PC-3 (cell line): ENCODE data around the gene FAF2. TPM values are rescaled to one million over a fixed set of nuclear protein-coding genes. Genes with fewer than 3 reads are reported as not detected.
A peak's percentile ranks its signal among the peaks of the same experiment; 100 is the strongest.

Experiments
- ATAC-seq: fragments of 200-7000 bp; cut with Tn5 transposase; 2 replicates; pipeline ENCODE4 v1.9.1; 2020; ENCODE audit warnings: mild to moderate bottlenecking, moderate library complexity
- BruUV-seq: library from RNA; stranded (reverse); fragments of 400-500 nt; replicated peaks from 2 replicates; lab custom pipeline; 2021; lab: Mats Ljungman, UMichigan
- CTCF ChIA-PET: fragments of 300-600 bp; sonication (Branson Sonifier 250); formaldehyde crosslinking; loops from one replicate; lab custom pipeline; 2022; ENCODE audit warnings: antibody characterized with exemption; lab: Charles Lee
- POLR2A ChIA-PET: fragments of 300-600 bp; sonication (Branson Sonifier 250); formaldehyde crosslinking; loops from one replicate; lab custom pipeline; 2022; ENCODE audit warnings: antibody characterized with exemption; ENCODE audit not compliant: unreplicated experiment; lab: Charles Lee
- DNase-seq: peaks from one replicate; pipeline ENCODE4 v3.0.0-alpha.2; 2015
- H2AFZ ChIP-seq: fragments of 300-600 bp; sonication (generic); 2 replicates; pipeline ENCODE4 v1.6.0; 2016; ENCODE audit warnings: antibody characterized with exemption, low read length
- H3F3A ChIP-seq: fragments of 300-600 bp; sonication (generic); one replicate; pipeline ENCODE4 v1.6.0; 2017; ENCODE audit warnings: antibody characterized with exemption, low read length, control low read depth, mild to moderate bottlenecking; ENCODE audit not compliant: unreplicated experiment
- H3K27ac ChIP-seq: fragments of 300-600 bp; sonication (generic); 2 replicates; pipeline ENCODE4 v1.5.1; 2016; ENCODE audit warnings: mild to moderate bottlenecking, low read length
- H3K27me3 ChIP-seq: fragments of 300-600 bp; sonication (generic); 2 replicates; pipeline ENCODE4 v1.6.1; 2016; ENCODE audit warnings: low read length, mixed read lengths
- H3K36me3 ChIP-seq: fragments of 300-600 bp; sonication (generic); 2 replicates; pipeline ENCODE4 v1.6.1; 2016; ENCODE audit warnings: low read depth, mixed run types, low read length, mixed read lengths
- H3K4me1 ChIP-seq: fragments of 300-600 bp; sonication (generic); 2 replicates; pipeline ENCODE4 v1.5.1; 2016; ENCODE audit warnings: low read length; ENCODE audit not compliant: insufficient read depth
- H3K4me2 ChIP-seq: fragments of 300-600 bp; sonication (generic); 2 replicates; pipeline ENCODE4 v1.6.0; 2016; ENCODE audit warnings: low read length
- H3K4me3 ChIP-seq: fragments of 300-600 bp; sonication (generic); 2 replicates; pipeline ENCODE4 v1.5.1; 2016; ENCODE audit warnings: mild to moderate bottlenecking, low read length, mixed read lengths
- H3K79me2 ChIP-seq: fragments of 300-600 bp; sonication (generic); 2 replicates; pipeline ENCODE4 v1.6.1; 2017; ENCODE audit warnings: low read length, mixed read lengths
- H3K9ac ChIP-seq: fragments of 300-600 bp; sonication (generic); 2 replicates; pipeline ENCODE4 v1.6.0; 2016; ENCODE audit warnings: mild to moderate bottlenecking, low read length
- H3K9me2 ChIP-seq: fragments of 300-600 bp; sonication (generic); replicated peaks from 2 replicates; pipeline ENCODE4 v1.6.1; 2016; ENCODE audit warnings: mixed run types, low read length, mixed read lengths
- H3K9me3 ChIP-seq: fragments of 300-600 bp; sonication (generic); 2 replicates; pipeline ENCODE4 v1.6.1; 2016; ENCODE audit warnings: low read length, mixed read lengths
- H4K20me1 ChIP-seq: fragments of 300-600 bp; sonication (generic); 2 replicates; pipeline ENCODE4 v1.6.1; 2016; ENCODE audit warnings: low read length, mixed read lengths
- EZH2 ChIP-seq: fragments of 300-600 bp; sonication (generic); IDR thresholded peaks from one replicate; pipeline ENCODE4 v1.6.1; 2017; ENCODE audit warnings: antibody characterized with exemption, mild to moderate bottlenecking, low read length; ENCODE audit not compliant: unreplicated experiment
- EZH2phosphoT487 ChIP-seq: fragments of 300-600 bp; sonication (generic); IDR thresholded peaks from 2 replicates; pipeline ENCODE4 v1.6.1; 2018; ENCODE audit warnings: mild to moderate bottlenecking, antibody characterized with exemption, low read length, borderline replicate concordance
- intact Hi-C: fragments of 100-400 bp; cut with micrococcal nuclease; formaldehyde crosslinking; loops from 2 replicates; pipeline ENCODE4 v1.9.0; 2023
- total RNA-seq: library from RNA; depleted of rRNA; stranded (reverse); fragments of >200 nt; gene quantifications from 2 replicates; pipeline ENCODE4 v1.2.3, GENCODE V29; 2014
- TF ChIP-seq, protein P1 (sequence below): fragments of 300-600 bp; sonication (generic); conservative IDR thresholded peaks from 2 replicates; pipeline ENCODE4 v1.5.1; 2017; ENCODE audit warnings: antibody characterized with exemption, low read depth, mild to moderate bottlenecking, low read length

FAF2 gene
- total RNA-seq, 1 experiment from 2014 or later = 51.4 TPM

DNA sequence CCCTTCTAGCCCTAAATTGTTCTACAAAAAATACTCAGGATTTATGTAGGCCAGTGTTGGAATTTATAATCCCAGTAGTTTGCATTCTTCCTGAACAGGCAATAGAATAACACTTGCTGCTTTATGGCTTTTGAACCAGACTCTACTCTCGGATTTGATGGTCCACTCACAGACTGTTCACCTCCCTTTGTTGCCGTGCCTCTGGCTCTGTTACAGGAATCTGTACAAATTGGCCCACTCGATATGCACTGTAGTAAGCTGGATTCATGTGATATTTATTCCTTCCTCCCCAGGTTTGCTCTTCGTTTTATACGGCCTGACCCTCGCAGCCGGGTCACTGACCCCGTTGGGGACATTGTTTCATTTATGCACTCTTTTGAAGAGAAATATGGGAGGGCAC is 43.7 kb downstream of the FAF2 start:
- Histone ChIP-seq H3K9me3 (no peaks in the 10 kb centered on the region), H3K36me3 (peaks cover 57% of the 10 kb centered on the region), H3K4me1 (peaks cover 50% of the 10 kb centered on the region), H3F3A (peaks cover 21% of the 10 kb centered on the region), H3K4me3 (no peak overlapping the region), H2AFZ (no peak overlapping the region), H3K79me2 (peaks cover 21% of the 10 kb centered on the region), H3K27ac (peak overlapping the region; percentile 65), H3K27me3 (no peaks in the 10 kb centered on the region), H4K20me1 (peaks cover 13% of the 10 kb centered on the region; the same call in 1 of the 2 replicates), H3K4me2 (peak overlapping the region; percentile 49), H3K9ac (no peak overlapping the region), H3K9me2 (no peaks in the 10 kb centered on the region)
- DNase-seq = no peak
- TF ChIP-seq, protein P1, sequence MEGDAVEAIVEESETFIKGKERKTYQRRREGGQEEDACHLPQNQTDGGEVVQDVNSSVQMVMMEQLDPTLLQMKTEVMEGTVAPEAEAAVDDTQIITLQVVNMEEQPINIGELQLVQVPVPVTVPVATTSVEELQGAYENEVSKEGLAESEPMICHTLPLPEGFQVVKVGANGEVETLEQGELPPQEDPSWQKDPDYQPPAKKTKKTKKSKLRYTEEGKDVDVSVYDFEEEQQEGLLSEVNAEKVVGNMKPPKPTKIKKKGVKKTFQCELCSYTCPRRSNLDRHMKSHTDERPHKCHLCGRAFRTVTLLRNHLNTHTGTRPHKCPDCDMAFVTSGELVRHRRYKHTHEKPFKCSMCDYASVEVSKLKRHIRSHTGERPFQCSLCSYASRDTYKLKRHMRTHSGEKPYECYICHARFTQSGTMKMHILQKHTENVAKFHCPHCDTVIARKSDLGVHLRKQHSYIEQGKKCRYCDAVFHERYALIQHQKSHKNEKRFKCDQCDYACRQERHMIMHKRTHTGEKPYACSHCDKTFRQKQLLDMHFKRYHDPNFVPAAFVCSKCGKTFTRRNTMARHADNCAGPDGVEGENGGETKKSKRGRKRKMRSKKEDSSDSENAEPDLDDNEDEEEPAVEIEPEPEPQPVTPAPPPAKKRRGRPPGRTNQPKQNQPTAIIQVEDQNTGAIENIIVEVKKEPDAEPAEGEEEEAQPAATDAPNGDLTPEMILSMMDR = no peak
- TF ChIP-seq EZH2 (no peak), EZH2phosphoT487 (no peak)
- intact Hi-C loops = loop anchor here (1.0 to 2.0 kb wide), 4 partner anchors 19 to 76 kb away; partner anchors contain the start of genes CLTB, FAF2 and RNF44
- CTCF ChIA-PET = no interaction called here
- no peak for ATAC-seq
- POLR2A ChIA-PET = no interaction called here
- BruUV-seq = no TSS peak

DNA sequence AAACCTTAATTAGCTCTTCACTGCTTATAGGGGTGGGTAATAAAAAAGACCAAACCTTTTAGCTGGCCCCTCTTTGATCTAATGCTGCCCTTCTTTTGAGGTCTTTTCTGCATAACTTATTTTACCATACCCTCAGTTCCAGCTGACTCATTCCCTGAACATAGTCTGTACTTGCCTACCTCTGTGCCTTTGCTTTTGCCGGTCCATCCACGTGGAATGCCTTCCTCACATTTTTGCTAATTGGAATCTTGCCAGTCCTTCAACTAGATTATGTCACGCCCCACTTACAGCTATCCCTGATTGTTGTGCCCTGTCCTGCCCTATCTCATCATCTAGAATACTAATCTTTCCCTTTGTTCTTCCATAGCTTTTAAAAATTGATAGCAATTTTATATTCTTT is 44.2 kb downstream of the FAF2 start:
- H3K9me2 ChIP-seq = no peaks in the 10 kb centered on the region
- DNase-seq (peak; percentile 24), ATAC-seq (no peak)
- H3K9ac ChIP-seq = no peak overlapping the region
- no TSS peak for BruUV-seq
- no peaks in the 10 kb centered on the region for H3K27me3 ChIP-seq
- peaks cover 25% of the 10 kb centered on the region for H3F3A ChIP-seq
- H3K36me3 ChIP-seq = peaks cover 57% of the 10 kb centered on the region
- no peak overlapping the region for H3K27ac ChIP-seq
- peaks cover 13% of the 10 kb centered on the region; the same call in 1 of the 2 replicates for H4K20me1 ChIP-seq
- TF ChIP-seq EZH2phosphoT487 (no peak), EZH2 (no peak)
- TF ChIP-seq, protein P1 = no peak
- no peak overlapping the region for H2AFZ ChIP-seq
- POLR2A ChIA-PET = no interaction called here
- no peaks in the 10 kb centered on the region for H3K9me3 ChIP-seq
- no peak overlapping the region for H3K4me3 ChIP-seq
- H3K79me2 ChIP-seq = peaks cover 16% of the 10 kb centered on the region
- peaks cover 55% of the 10 kb centered on the region for H3K4me1 ChIP-seq
- intact Hi-C loops = no loop called here
- CTCF ChIA-PET = no interaction called here
- H3K4me2 ChIP-seq = 0 out of 2 replicates have a peak overlapping the region, but pooled peaks have one; percentile 49

DNA sequence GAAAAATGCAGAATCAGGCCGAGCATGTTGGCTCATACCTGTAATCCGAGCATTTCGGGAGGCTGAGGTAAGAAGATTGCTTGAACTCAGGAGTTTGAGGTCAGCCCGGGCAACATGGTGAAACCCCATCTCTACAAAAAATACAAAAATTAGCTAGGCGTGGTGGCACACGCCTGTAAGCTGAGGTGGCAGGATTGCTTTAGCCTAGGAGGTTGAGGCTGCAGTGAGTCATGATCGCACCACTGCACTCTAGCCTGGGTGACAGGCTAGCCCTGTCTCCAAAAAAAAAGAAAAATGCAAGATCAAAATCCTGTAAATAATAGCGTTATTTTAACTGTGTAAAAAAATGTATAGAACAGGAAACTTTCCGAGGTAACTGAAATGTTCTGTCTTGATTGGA is 49.7 kb downstream of the FAF2 start:
- Histone ChIP-seq H3F3A (peaks cover 7% of the 10 kb centered on the region), H3K27ac (0 out of 2 replicates have a peak overlapping the region, but pooled peaks have one; percentile 25), H3K36me3 (peaks cover 75% of the 10 kb centered on the region), H3K4me1 (peaks cover 18% of the 10 kb centered on the region), H3K4me3 (no peak overlapping the region), H3K9me2 (no peaks in the 10 kb centered on the region), H2AFZ (no peak overlapping the region), H3K9me3 (no peaks in the 10 kb centered on the region), H3K79me2 (peaks cover 7% of the 10 kb centered on the region; the same call in 1 of the 2 replicates), H4K20me1 (peaks cover 4% of the 10 kb centered on the region; the same call in 1 of the 2 replicates), H3K9ac (no peak overlapping the region), H3K27me3 (no peaks in the 10 kb centered on the region), H3K4me2 (peak overlapping the region; percentile 55)
- POLR2A ChIA-PET = no interaction called here
- intact Hi-C loops = no loop called here
- CTCF ChIA-PET = no interaction called here
- TF ChIP-seq, protein P1 = no peak
- TF ChIP-seq EZH2phosphoT487 (no peak), EZH2 (no peak)
- BruUV-seq = no TSS peak
- ATAC-seq = peak; percentile 96
- peak; percentile 69 for DNase-seq
